ENCODE measurements around the gene FYTTD1.

- TF ChIP-seq, protein P1, sequence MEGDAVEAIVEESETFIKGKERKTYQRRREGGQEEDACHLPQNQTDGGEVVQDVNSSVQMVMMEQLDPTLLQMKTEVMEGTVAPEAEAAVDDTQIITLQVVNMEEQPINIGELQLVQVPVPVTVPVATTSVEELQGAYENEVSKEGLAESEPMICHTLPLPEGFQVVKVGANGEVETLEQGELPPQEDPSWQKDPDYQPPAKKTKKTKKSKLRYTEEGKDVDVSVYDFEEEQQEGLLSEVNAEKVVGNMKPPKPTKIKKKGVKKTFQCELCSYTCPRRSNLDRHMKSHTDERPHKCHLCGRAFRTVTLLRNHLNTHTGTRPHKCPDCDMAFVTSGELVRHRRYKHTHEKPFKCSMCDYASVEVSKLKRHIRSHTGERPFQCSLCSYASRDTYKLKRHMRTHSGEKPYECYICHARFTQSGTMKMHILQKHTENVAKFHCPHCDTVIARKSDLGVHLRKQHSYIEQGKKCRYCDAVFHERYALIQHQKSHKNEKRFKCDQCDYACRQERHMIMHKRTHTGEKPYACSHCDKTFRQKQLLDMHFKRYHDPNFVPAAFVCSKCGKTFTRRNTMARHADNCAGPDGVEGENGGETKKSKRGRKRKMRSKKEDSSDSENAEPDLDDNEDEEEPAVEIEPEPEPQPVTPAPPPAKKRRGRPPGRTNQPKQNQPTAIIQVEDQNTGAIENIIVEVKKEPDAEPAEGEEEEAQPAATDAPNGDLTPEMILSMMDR (IDR thresholded peaks at IDR 0.05), result no peak
- no peak for TF ChIP-seq POLR2A (IDR thresholded peaks at IDR 0.05)
These were observed 52.5 kb downstream of the FYTTD1 start for GRCh38 chr3:197801891-197802778.
